ENCODE results near the gene CYBA.

The CYBA gene

GRCh38 chr16:88686439-88687253 lies 35.8 kb upstream of the CYBA start, which contains the start of gene SNAI3:
Gene SNAI3 (minus strand): TSS chr16:88686507. CDS start chr16:88686406, 101 bp downstream.
- in situ Hi-C loops (cut with HindIII; ENCODE audit: low sequenced_read_pairs) = no loop called here

GRCh38 chr16:88686062-88686438 lies 35.2 kb upstream of the CYBA start:
- in situ Hi-C loops (cut with HindIII; ENCODE audit: low sequenced_read_pairs) = no loop called here
- DNase-seq (ENCODE audit: low read depth, low spot score) = no peak
- H3K4me3 ChIP-seq (ENCODE audit: low read depth, low read length) = peak overlapping the region; percentile 44
- no peak for TF ChIP-seq CTCF (IDR thresholded peaks at IDR 0.05; ENCODE audit: low read depth, low read length)

More at GRCh38 chr16:88686439-88687253, 35.8 kb upstream of the CYBA start, which contains the start of gene SNAI3:
- DNase-seq (ENCODE audit: low read depth, low spot score) = peak; percentile 36
- peak within 1 kb of the TSS; percentile 44 for H3K4me3 ChIP-seq (ENCODE audit: low read depth, low read length)
- TF ChIP-seq CTCF (IDR thresholded peaks at IDR 0.05; ENCODE audit: low read depth, low read length) = no peak

GRCh38 chr16:88685156-88686061 lies 34.6 kb upstream of the CYBA start:
- TF ChIP-seq CTCF (IDR thresholded peaks at IDR 0.05; ENCODE audit: low read depth, low read length) = peak; percentile 74
- in situ Hi-C loops (cut with HindIII; ENCODE audit: low sequenced_read_pairs) = no loop called here
- H3K4me3 ChIP-seq (ENCODE audit: low read depth, low read length) = peak overlapping the region; percentile 44
- DNase-seq (ENCODE audit: low read depth, low spot score) = peak; percentile 34

GRCh38 chr16:88684569-88685155 lies 33.8 kb upstream of the CYBA start:
- in situ Hi-C loops (cut with HindIII; ENCODE audit: low sequenced_read_pairs) = no loop called here
- H3K4me3 ChIP-seq (ENCODE audit: low read depth, low read length) = no peak overlapping the region
- TF ChIP-seq CTCF (IDR thresholded peaks at IDR 0.05; ENCODE audit: low read depth, low read length) = no peak
- no peak for DNase-seq (ENCODE audit: low read depth, low spot score)

GRCh38 chr16:88681709-88682451 lies 31.0 kb upstream of the CYBA start:
- DNase-seq (ENCODE audit: low read depth, low spot score) = no peak
- in situ Hi-C loops (cut with HindIII; ENCODE audit: low sequenced_read_pairs) = no loop called here
- no peak for TF ChIP-seq CTCF (IDR thresholded peaks at IDR 0.05; ENCODE audit: low read depth, low read length)
- no peak overlapping the region for H3K4me3 ChIP-seq (ENCODE audit: low read depth, low read length)

Data from astrocyte of the spinal cord (primary cell).